ENCODE results near the gene C1orf35. TPM values are rescaled to one million over a fixed set of nuclear protein-coding genes. Genes with fewer than 3 reads are reported as not detected.

Gene C1orf35
- total and polyA plus RNA-seq, 9 of the 15 experiments (the other 6 are each of a cell fraction or from before 2014, with no cell fraction given): 3.2 to 48.7 (median 12.5) TPM

DNA sequence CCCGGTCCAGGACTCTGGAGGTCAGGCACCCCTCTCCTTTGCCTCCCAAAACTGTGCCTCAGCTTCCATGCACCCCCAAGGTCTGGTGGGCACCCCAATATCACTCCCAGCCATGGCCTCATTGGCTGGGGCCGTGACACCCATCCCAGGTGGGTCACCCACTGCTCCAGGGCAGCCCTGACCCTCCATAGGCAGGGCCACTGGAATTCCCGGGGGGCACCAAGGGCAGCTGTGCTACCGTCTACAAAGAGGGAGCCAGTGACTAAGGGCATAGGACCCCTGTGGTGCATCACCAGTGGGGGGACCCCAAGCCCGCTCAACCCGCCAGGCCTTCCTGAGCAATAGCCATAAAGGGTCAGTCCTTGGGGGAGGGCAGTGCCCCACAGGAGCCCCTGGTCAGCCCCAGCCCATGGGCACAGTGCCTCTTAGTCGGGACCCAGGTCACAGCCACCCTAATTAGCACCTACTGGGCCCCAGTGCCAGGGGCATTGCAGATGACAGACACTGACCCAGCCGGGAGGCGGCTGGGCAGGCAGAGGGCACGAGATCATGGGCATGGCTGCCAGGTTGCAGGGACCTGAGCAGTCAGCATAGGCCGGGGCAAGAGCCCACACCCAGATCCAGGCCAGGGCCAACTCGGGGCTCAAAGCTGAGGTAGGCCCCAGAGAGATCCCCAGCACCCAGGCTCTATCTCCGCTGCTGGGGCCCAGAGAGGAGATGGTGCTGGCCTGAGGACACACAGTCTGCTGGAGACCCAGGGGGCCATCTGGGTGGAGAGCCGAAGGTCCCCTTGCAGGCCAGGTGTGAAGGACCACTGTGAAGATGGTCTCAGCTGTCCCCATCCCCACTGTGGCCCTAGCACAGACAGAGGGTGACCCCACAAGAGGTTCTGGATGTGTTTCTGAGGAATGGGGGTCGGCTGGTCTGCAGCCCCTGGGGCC is 39.6 kb downstream of the C1orf35 start:
- 10% methylated on average over 15 of the region's 15 CpGs for WGBS (ENCODE audit: insufficient coverage, low coverage, missing lambda C conversion rate)
- H3K36me3 ChIP-seq (ENCODE audit: control insufficient read depth, insufficient read depth, low read length): no peaks in the 10 kb centered on the region
- intact Hi-C loops (cut with micrococcal nuclease) (no loop called here), in situ Hi-C loops (cut with MboI) (no loop called here)
- H3K9me1 ChIP-seq (ENCODE audit: control insufficient read depth, insufficient read depth, low read length): no peaks in the 10 kb centered on the region
- CTCF ChIA-PET (ENCODE audit: low intra/inter-chr PET ratio): no interaction called here
- DNase-seq (ENCODE audit: extremely low read depth in 1 of 4, low spot score in 3 of 4) (no peak), ATAC-seq (no peak), FAIRE-seq (no peak)
- H3K4me2 ChIP-seq (ENCODE audit: insufficient read depth, low read length): no peak overlapping the region
- POLR2A ChIA-PET: no interaction called here
- H3K27ac ChIP-seq (ENCODE audit: extremely low read depth, low read depth, low read length): no peak overlapping the region
- H3K79me2 ChIP-seq (ENCODE audit: control insufficient read depth, insufficient read depth, low read length): no peaks in the 10 kb centered on the region
- peak overlapping the region in 1 of 2 experiments; percentile 38; a peak in 1 of 4 replicates for H3K9ac ChIP-seq (ENCODE audit: insufficient read depth in 1 of 2, low read depth in 2 of 2, low read length in 2 of 2)
- H3K27me3 ChIP-seq (ENCODE audit: control insufficient read depth in 2 of 2, insufficient read depth in 2 of 2, low read length in 2 of 2): peaks cover 10 to 32% of the 10 kb centered on the region in 2 experiments; a peak in 4 of 5 replicates
- BruUV-seq (replicated peaks): no TSS peak
- no peak overlapping the region for H3K4me3 ChIP-seq
- no peaks in the 10 kb centered on the region for H3K9me3 ChIP-seq (replicated peaks; ENCODE audit: control insufficient read depth, insufficient read depth, low read depth, low read length)
- H2AFZ ChIP-seq (ENCODE audit: low read depth, low read length): no peak overlapping the region
- H4K20me1 ChIP-seq (replicated peaks; ENCODE audit: control insufficient read depth, insufficient read depth, low read length): no peaks in the 10 kb centered on the region
- H3K4me1 ChIP-seq (replicated peaks in 1 of 2; ENCODE audit: control insufficient read depth in 2 of 2, insufficient read depth in 2 of 2, low read length in 2 of 2): peaks cover 0 to 44% of the 10 kb centered on the region in 2 experiments; a peak in 3 of 5 replicates
- TF ChIP-seq CHCHD3 (CRISPR knock-in tag; IDR thresholded peaks at IDR 0.05): no peak
- no peak for TF ChIP-seq KLF13 (tag; IDR thresholded peaks at IDR 0.05; ENCODE audit: borderline replicate concordance, low read depth)
- TF ChIP-seq, protein P1, sequence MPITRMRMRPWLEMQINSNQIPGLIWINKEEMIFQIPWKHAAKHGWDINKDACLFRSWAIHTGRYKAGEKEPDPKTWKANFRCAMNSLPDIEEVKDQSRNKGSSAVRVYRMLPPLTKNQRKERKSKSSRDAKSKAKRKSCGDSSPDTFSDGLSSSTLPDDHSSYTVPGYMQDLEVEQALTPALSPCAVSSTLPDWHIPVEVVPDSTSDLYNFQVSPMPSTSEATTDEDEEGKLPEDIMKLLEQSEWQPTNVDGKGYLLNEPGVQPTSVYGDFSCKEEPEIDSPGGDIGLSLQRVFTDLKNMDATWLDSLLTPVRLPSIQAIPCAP (CRISPR knock-in tag; IDR thresholded peaks at IDR 0.05; ENCODE audit: borderline replicate concordance): no peak
- TF ChIP-seq BRCA1 (IDR thresholded peaks at IDR 0.05): no peak
- no peak for TF ChIP-seq BRCA1 (CRISPR knock-in tag; IDR thresholded peaks at IDR 0.05)
- no peak for TF ChIP-seq POLR2G (IDR thresholded peaks at IDR 0.05; ENCODE audit: low read depth, low read length)
- no peak for TF ChIP-seq BCL6 (CRISPR knock-in tag; IDR thresholded peaks at IDR 0.05)
- TF ChIP-seq, protein P2, sequence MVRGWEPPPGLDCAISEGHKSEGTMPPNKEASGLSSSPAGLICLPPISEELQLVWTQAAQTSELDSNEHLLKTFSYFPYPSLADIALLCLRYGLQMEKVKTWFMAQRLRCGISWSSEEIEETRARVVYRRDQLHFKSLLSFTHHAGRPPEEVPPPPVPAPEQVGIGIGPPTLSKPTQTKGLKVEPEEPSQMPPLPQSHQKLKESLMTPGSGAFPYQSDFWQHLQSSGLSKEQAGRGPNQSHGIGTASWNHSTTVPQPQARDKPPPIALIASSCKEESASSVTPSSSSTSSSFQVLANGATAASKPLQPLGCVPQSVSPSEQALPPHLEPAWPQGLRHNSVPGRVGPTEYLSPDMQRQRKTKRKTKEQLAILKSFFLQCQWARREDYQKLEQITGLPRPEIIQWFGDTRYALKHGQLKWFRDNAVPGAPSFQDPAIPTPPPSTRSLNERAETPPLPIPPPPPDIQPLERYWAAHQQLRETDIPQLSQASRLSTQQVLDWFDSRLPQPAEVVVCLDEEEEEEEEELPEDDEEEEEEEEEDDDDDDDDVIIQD (CRISPR knock-in tag; IDR thresholded peaks at IDR 0.05): no peak
- TF ChIP-seq MTF1 (CRISPR knock-in tag; IDR thresholded peaks at IDR 0.05; ENCODE audit: borderline replicate concordance): no peak
- no peak for TF ChIP-seq TBP (optimal IDR thresholded peaks at IDR 0.05; ENCODE audit: low read depth, low read length)
- TF ChIP-seq ZKSCAN8 (CRISPR knock-in tag; IDR thresholded peaks at IDR 0.05): no peak
- TF ChIP-seq BDP1 (IDR thresholded peaks at IDR 0.05; ENCODE audit: insufficient read depth, insufficient read length): no peak
- no peak for TF ChIP-seq ARID1B (IDR thresholded peaks at IDR 0.05)
- TF ChIP-seq, protein P3, sequence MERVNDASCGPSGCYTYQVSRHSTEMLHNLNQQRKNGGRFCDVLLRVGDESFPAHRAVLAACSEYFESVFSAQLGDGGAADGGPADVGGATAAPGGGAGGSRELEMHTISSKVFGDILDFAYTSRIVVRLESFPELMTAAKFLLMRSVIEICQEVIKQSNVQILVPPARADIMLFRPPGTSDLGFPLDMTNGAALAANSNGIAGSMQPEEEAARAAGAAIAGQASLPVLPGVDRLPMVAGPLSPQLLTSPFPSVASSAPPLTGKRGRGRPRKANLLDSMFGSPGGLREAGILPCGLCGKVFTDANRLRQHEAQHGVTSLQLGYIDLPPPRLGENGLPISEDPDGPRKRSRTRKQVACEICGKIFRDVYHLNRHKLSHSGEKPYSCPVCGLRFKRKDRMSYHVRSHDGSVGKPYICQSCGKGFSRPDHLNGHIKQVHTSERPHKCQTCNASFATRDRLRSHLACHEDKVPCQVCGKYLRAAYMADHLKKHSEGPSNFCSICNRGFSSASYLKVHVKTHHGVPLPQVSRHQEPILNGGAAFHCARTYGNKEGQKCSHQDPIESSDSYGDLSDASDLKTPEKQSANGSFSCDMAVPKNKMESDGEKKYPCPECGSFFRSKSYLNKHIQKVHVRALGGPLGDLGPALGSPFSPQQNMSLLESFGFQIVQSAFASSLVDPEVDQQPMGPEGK (CRISPR knock-in tag; IDR thresholded peaks at IDR 0.05; ENCODE audit: borderline replicate concordance): no peak
